Measurements from ENCODE around the gene FBXL16. TPM values are rescaled to one million over a fixed set of nuclear protein-coding genes. Genes with fewer than 3 reads are reported as not detected.

The FBXL16 gene
- total and polyA plus RNA-seq, 2 experiments from 2014 or later = 8.9 to 12.6 TPM

GRCh38 chr16:660132-660458 is 45.5 kb downstream of the FBXL16 start (continued):
- TF ChIP-seq CTCF (conservative IDR thresholded peaks at IDR 0.05; ENCODE audit: low read depth in 2 of 2) = no peak
- no peak for TF ChIP-seq STAT1 (IDR thresholded peaks at IDR 0.05; ENCODE audit: unreplicated experiment)

GRCh38 chr16:659618-660017 is 46.0 kb downstream of the FBXL16 start:
- H3K9me3 Mint-ChIP-seq = no peaks in the 10 kb centered on the region
- Histone ChIP-seq H3K4me2 (no peak overlapping the region), H3K27me3 (ENCODE audit: insufficient read depth) (no peaks in the 10 kb centered on the region), H4K20me1 (replicated peaks; ENCODE audit: insufficient read depth) (no peaks in the 10 kb centered on the region), H3K27ac (ENCODE audit: low read depth) (no peak overlapping the region), H3K36me3 (ENCODE audit: insufficient read depth) (no peaks in the 10 kb centered on the region), H2AFZ (no peak overlapping the region), H3K9me2 (ENCODE audit: insufficient read depth) (no peaks in the 10 kb centered on the region), H3K4me3 (no peak overlapping the region), H3K4me1 (ENCODE audit: insufficient read depth) (no peaks in the 10 kb centered on the region), H3K79me2 (replicated peaks; ENCODE audit: insufficient read depth) (no peaks in the 10 kb centered on the region), H3F3A (replicated peaks; ENCODE audit: low read depth) (no peaks in the 10 kb centered on the region)
- DNase-seq (ENCODE audit: low spot score) = no peak
- H3K36me3 Mint-ChIP-seq (ENCODE audit: low read depth) = peaks cover 8% of the 10 kb centered on the region; the same call in 1 of the 3 replicates
- no peak overlapping the region for H3K27ac Mint-ChIP-seq
- no peak overlapping the region for H3K4me3 Mint-ChIP-seq
- H3K4me1 Mint-ChIP-seq = no peaks in the 10 kb centered on the region
- H3K27me3 Mint-ChIP-seq (ENCODE audit: insufficient read depth, low read depth, poor library complexity) = peaks cover 4% of the 10 kb centered on the region
- no peak for ATAC-seq
- no peak for TF ChIP-seq ZNF114 (CRISPR knock-in tag; IDR thresholded peaks at IDR 0.05)
- TF ChIP-seq EZH2 (IDR thresholded peaks at IDR 0.05; ENCODE audit: low read depth, unreplicated experiment) = no peak
- no peak for TF ChIP-seq CREB1 (CRISPR knock-in tag; IDR thresholded peaks at IDR 0.05; ENCODE audit: low read depth)
- no peak for TF ChIP-seq ZNF331 (CRISPR knock-in tag; IDR thresholded peaks at IDR 0.05; ENCODE audit: low read depth)
- TF ChIP-seq ETS1 (IDR thresholded peaks at IDR 0.05) = no peak
- TF ChIP-seq STAT1 (IDR thresholded peaks at IDR 0.05; ENCODE audit: unreplicated experiment) = no peak
- TF ChIP-seq CTCF (conservative IDR thresholded peaks at IDR 0.05; ENCODE audit: low read depth in 2 of 2) = no peak
- TF ChIP-seq JUNB (IDR thresholded peaks at IDR 0.05; ENCODE audit: unreplicated experiment) = no peak
- TF ChIP-seq EZH2phosphoT487 (IDR thresholded peaks at IDR 0.05; ENCODE audit: unreplicated experiment) = no peak
- TF ChIP-seq POLR2AphosphoS5 (IDR thresholded peaks at IDR 0.05; ENCODE audit: low read depth) = no peak
- no peak for TF ChIP-seq REST (IDR thresholded peaks at IDR 0.05; ENCODE audit: unreplicated experiment)

All from GM23338 (cell line).